Left cardiac atrium (tissue), 4 donors: Measurements from ENCODE around the gene DBF4. TPM values are rescaled to one million over a fixed set of nuclear protein-coding genes. Genes with fewer than 3 reads are reported as not detected.
A peak's percentile ranks its signal among the peaks of the same experiment; 100 is the strongest.
"Not testable (repeated sequence)": the region's sequence is repeated elsewhere in the genome, so short reads cannot be mapped to it uniquely, and the experiment has no call there.

Experiments used
- ATAC-seq, 2 donors: fragments of 200-7000 bp; cut with Tn5 transposase; one replicate each; pipeline ENCODE4 v1.9.1; 2020; ENCODE audit warnings: mild to moderate bottlenecking in 2 of 2, moderate library complexity in 2 of 2
- DNase-seq: peaks from one replicate; pipeline ENCODE4 v3.0.0-alpha.2; 2020
- intact Hi-C, 2 donors: fragments of 100-400 bp; cut with DNase I; formaldehyde crosslinking; loops; one replicate each; pipeline versions ENCODE4 v1.14.1 to v1.15.1; 2022 to 2023
- total RNA-seq, 2 donors: library from RNA; stranded (reverse); fragmentation: NEBNext Ultra II Directional; extraction: Animal tissue kit (Norgen Biotek cat#: 25700); gene quantifications; one replicate each; pipeline ENCODE4 v1.2.1, GENCODE V29; 2021
- donor health status: DM: no; HTN: yes; CAD: no.
- donor health status: DM: no; HTN: yes; CAD: no; lungs with severe emphysema.
- donor health status: DM: yes; HTN: yes; CAD: no.
- donor health status: Dilated cardiomyopathy.

DBF4 gene
- total RNA-seq, 2 donors from 2014 or later: 3.1 to 5.3 TPM

GRCh38 chr7:87876869-87877234 lies 559 bp downstream of the DBF4 start:
- intact Hi-C loops: loop anchor here in 1 of 2 donors (10.0 kb wide), 1 partner anchor 58 kb away; the partner anchor contains the start of gene ADAM22
- peak; percentile 70 for DNase-seq
- peak; percentile 56 to 71 for ATAC-seq

- no peak for DNase-seq
- intact Hi-C loops: loop anchor here in 1 of 2 donors (10.0 kb wide), 1 partner anchor 57 kb away; the partner anchor contains the start of gene ADAM22
- no peak for ATAC-seq
Observed at GRCh38 chr7:87877366-87878040, 1.2 kb downstream of the DBF4 start.

- intact Hi-C loops: loop anchor here in 1 of 2 donors (10.0 kb wide), 1 partner anchor 57 kb away; the partner anchor contains the start of gene ADAM22
- no peak for DNase-seq
- ATAC-seq: no peak
Observed at GRCh38 chr7:87878208-87878735, 2.0 kb downstream of the DBF4 start.

GRCh38 chr7:87882151-87882937 lies 6.1 kb downstream of the DBF4 start:
- DNase-seq: no peak
- ATAC-seq: no peak
- intact Hi-C loops: loop anchor here in 1 of 2 donors (10.0 kb wide), 1 partner anchor 378 kb away; no protein-coding TSS in a partner anchor

GRCh38 chr7:87885018-87885417 lies 8.7 kb downstream of the DBF4 start:
- no peak for DNase-seq
- intact Hi-C loops: loop anchor here (5.0 to 10.0 kb wide), 2 partner anchors 378 to 380 kb away; no protein-coding TSS in a partner anchor
- no peak for ATAC-seq

GRCh38 chr7:87886875-87887274 lies 10.6 kb downstream of the DBF4 start:
- no peak for ATAC-seq
- no peak for DNase-seq
- intact Hi-C loops: loop anchor here (5.0 to 10.0 kb wide), 2 partner anchors 380 to 382 kb away; no protein-coding TSS in a partner anchor

GRCh38 chr7:87895363-87895762 lies 19.1 kb downstream of the DBF4 start:
- intact Hi-C loops: no loop called here
- ATAC-seq (no peak), DNase-seq (no peak)

- DNase-seq (no peak), ATAC-seq (no peak)
- intact Hi-C loops: no loop called here
Observed at GRCh38 chr7:87899255-87899654, 23.0 kb downstream of the DBF4 start.

- ATAC-seq, intact Hi-C loops, DNase-seq: not testable (repeated sequence)
Observed at GRCh38 chr7:87907136-87907906, 31.0 kb downstream of the DBF4 start.

- ATAC-seq, intact Hi-C loops, DNase-seq: not testable (repeated sequence)
Observed at GRCh38 chr7:87908814-87909213, 32.5 kb downstream of the DBF4 start.

- no peak for DNase-seq
- ATAC-seq: no peak
- intact Hi-C loops: no loop called here
Observed at GRCh38 chr7:87912121-87912520, 35.8 kb downstream of the DBF4 start.

GRCh38 chr7:87918740-87919139 lies 42.4 kb downstream of the DBF4 start:
- intact Hi-C loops: no loop called here
- DNase-seq (no peak), ATAC-seq (no peak)

- ATAC-seq (no peak), DNase-seq (no peak)
- intact Hi-C loops: no loop called here
Observed at GRCh38 chr7:87919875-87920274, 43.6 kb downstream of the DBF4 start.

GRCh38 chr7:87920578-87920977 lies 44.3 kb downstream of the DBF4 start:
- ATAC-seq (no peak), DNase-seq (no peak)
- intact Hi-C loops: no loop called here

- DNase-seq, ATAC-seq, intact Hi-C loops: not testable (repeated sequence)
Observed at GRCh38 chr7:87922759-87923395, 46.6 kb downstream of the DBF4 start.

- intact Hi-C loops: no loop called here
- DNase-seq: no peak
- no peak for ATAC-seq
Observed at GRCh38 chr7:87926581-87927461, 50.5 kb downstream of the DBF4 start.

- intact Hi-C loops: loop anchor here in 1 of 2 donors (10.0 kb wide), 1 partner anchor 59 kb away; the partner anchor contains the start of genes DBF4 and SLC25A40
- DNase-seq (no peak), ATAC-seq (no peak)
Observed at GRCh38 chr7:87933605-87933952, 57.3 kb downstream of the DBF4 start.
